LNCaP clone FGC (cell line): ENCODE data around the gene STIM1.

Experiments
- DNase-seq: peaks from one replicate; pipeline ENCODE4 v3.0.0-alpha.2; 2011; ENCODE audit warnings: low read depth
- H3K4me3 ChIP-seq: 2 replicates; pipeline ENCODE4 v1.5.1; 2011; ENCODE audit warnings: mild to moderate bottlenecking, low read depth, low read length, control low read depth
- CTCF ChIP-seq: IDR thresholded peaks from 2 replicates; pipeline ENCODE4 v1.5.1; 2012; ENCODE audit warnings: mild to moderate bottlenecking; ENCODE audit not compliant: control insufficient read depth, insufficient read depth; ENCODE audit errors: extremely low read depth

Gene STIM1

GRCh38 chr11:3952715-3953114 lies 97.3 kb downstream of the STIM1 start:
- TF ChIP-seq CTCF = no peak

GRCh38 chr11:3953327-3953726 lies 97.9 kb downstream of the STIM1 start:
- TF ChIP-seq CTCF = no peak
- H3K4me3 ChIP-seq = no peak overlapping the region
- no peak for DNase-seq

More at GRCh38 chr11:3952715-3953114, 97.3 kb downstream of the STIM1 start:
- H3K4me3 ChIP-seq = no peak overlapping the region
- no peak for DNase-seq

GRCh38 chr11:3954448-3955298 lies 99.2 kb downstream of the STIM1 start:
- no peak overlapping the region for H3K4me3 ChIP-seq
- no peak for TF ChIP-seq CTCF
- no peak for DNase-seq

GRCh38 chr11:3955299-3955665 lies 99.8 kb downstream of the STIM1 start:
- H3K4me3 ChIP-seq = no peak overlapping the region
- no peak for TF ChIP-seq CTCF
- no peak for DNase-seq

- no peak for DNase-seq
- TF ChIP-seq CTCF = no peak
- no peak overlapping the region for H3K4me3 ChIP-seq
Observed at GRCh38 chr11:3956038-3956437, 100.6 kb downstream of the STIM1 start.

- no peak for TF ChIP-seq CTCF
- H3K4me3 ChIP-seq = no peak overlapping the region
- DNase-seq = no peak
Observed at GRCh38 chr11:3956748-3957147, 101.3 kb downstream of the STIM1 start.

- DNase-seq = no peak
- TF ChIP-seq CTCF = no peak
- H3K4me3 ChIP-seq = no peak overlapping the region
Observed at GRCh38 chr11:3957437-3957836, 102.0 kb downstream of the STIM1 start.
